Ectodermal cell (in vitro differentiated cells): Measurements from ENCODE around the gene TRAF3IP3. TPM values are rescaled to one million over a fixed set of nuclear protein-coding genes. Genes with fewer than 3 reads are reported as not detected.

Source experiments
- H3K27ac ChIP-seq: 2 replicates; pipeline ENCODE4 v1.7.0; 2013; ENCODE audit warnings: mild to moderate bottlenecking, low read depth, low read length; ENCODE audit not compliant: insufficient read depth, poor library complexity, severe bottlenecking
- H3K27me3 ChIP-seq: 2 replicates; pipeline ENCODE4 v1.7.0; 2013; ENCODE audit warnings: mild to moderate bottlenecking, low read length; ENCODE audit not compliant: insufficient read depth, control insufficient read depth, poor library complexity, severe bottlenecking
- H3K36me3 ChIP-seq: one replicate; pipeline ENCODE4 v1.7.0; 2013; ENCODE audit warnings: low read length; ENCODE audit not compliant: control insufficient read depth, insufficient read depth
- H3K4me1 ChIP-seq: one replicate; pipeline ENCODE4 v1.7.0; 2013; ENCODE audit warnings: low read length; ENCODE audit not compliant: control insufficient read depth, insufficient read depth
- H3K4me3 ChIP-seq: 2 replicates; pipeline ENCODE4 v1.7.0; 2013; ENCODE audit warnings: low read depth, low read length, control low read depth; ENCODE audit not compliant: insufficient read depth
- H3K9me3 ChIP-seq: 2 replicates; pipeline ENCODE4 v1.7.0; 2013; ENCODE audit warnings: mild to moderate bottlenecking, low read length, moderate library complexity; ENCODE audit not compliant: control insufficient read depth
- WGBS, 2 experiments: methylation state at CpG; one replicate each; pipeline ENCODE4 v1.1.7; 2013; ENCODE audit warnings: missing lambda C conversion rate in 2 of 2; 5-methylcytosine and 5-hydroxymethylcytosine counted together
- polyA plus RNA-seq, 4 experiments: library from polyadenylated mRNA; stranded (reverse); fragments of 50-300 nt; gene quantifications; one replicate each; pipeline ENCODE4 v1.2.3, GENCODE V29; 2013

TRAF3IP3 gene
- polyA plus RNA-seq (2013, experiment 1 of 4), result not detected
- not detected for polyA plus RNA-seq (2013, experiment 2 of 4)
- polyA plus RNA-seq (2013, experiment 3 of 4), result not detected
- polyA plus RNA-seq (2013, experiment 4 of 4), result not detected

DNA sequence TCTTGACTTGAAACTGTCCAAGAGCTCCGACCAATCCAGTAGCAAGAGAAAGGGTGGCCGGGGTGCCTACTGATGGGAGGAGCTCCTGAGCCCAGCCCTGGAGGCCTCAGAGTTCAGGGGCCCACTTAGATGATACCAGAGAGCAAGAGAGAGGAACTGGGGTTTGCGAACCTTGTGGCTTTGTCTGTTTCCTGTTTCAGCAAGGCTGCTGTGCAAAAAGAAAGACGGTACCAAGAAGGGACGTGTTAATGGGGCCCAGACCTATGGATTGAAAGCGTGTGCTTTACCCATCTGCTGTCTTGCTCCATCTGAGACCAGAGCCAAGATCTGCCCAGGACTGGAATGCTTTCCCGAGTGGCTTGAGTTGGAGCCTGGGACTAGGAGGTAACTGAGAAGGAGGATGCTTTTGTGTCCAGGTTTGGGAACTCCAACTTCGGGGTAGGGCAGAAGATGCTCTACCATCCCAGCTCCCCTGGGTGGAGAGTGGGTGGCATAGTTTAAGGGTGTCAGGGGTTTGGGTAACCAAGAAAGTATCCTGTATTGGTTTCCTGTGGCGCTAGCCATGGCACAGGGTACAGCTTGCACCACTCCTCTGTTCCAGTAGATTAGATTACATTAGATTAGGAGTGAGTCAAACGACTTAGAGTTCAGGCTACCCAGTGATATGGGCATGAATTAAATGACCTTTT lies at the start of gene TRAF3IP3:
TSS of gene TRAF3IP3 (plus strand) at position 128 of the 689 bp plus-strand sequence. CDS start 3,987 bp downstream, outside the sequence.
- Histone ChIP-seq H3K36me3 (no peaks in the 10 kb centered on the region), H3K27me3 (peaks cover under 1% of the 10 kb centered on the region), H3K9me3 (no peaks in the 10 kb centered on the region), H3K27ac (no peak within 1 kb of the TSS), H3K4me3 (no peak within 1 kb of the TSS), H3K4me1 (no peaks in the 10 kb centered on the region)
- WGBS, 2 experiments, result 82 to 86% methylated on average over 10 of the region's 10 CpGs

GRCh38 chr1:209706622-209707021 lies 49.2 kb upstream of the TRAF3IP3 start:
- Histone ChIP-seq H3K4me3 (no peak overlapping the region), H3K27ac (no peak overlapping the region), H3K9me3 (no peaks in the 10 kb centered on the region), H3K27me3 (no peaks in the 10 kb centered on the region), H3K4me1 (no peaks in the 10 kb centered on the region), H3K36me3 (no peaks in the 10 kb centered on the region)
- WGBS, 2 experiments, result 94 to 98% methylated on average over 3 of the region's 3 CpGs

DNA sequence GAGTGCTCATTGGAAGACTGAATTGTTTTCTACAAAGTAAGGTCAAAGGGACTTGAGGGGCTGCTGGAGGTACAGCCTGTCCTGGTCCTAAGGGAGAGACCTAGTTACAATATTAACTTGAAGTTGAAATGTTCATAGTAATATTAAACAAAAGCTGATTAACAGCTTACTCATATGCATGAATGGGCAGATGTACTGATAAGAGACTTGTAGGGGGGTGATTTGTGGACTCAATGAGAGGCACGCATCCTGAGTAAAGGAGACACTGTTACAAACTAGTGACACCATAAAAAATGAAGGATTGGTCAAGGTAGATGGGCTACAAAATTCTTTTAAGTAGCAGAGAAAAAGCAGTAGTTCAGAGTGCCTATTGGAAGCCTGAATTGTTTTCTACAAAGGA lies 48.5 kb upstream of the TRAF3IP3 start:
- no peak overlapping the region for H3K27ac ChIP-seq
- 97 to 100% methylated on average over 1 of the region's 1 CpG for WGBS, 2 experiments
- no peak overlapping the region for H3K4me3 ChIP-seq
- no peaks in the 10 kb centered on the region for H3K27me3 ChIP-seq
- no peaks in the 10 kb centered on the region for H3K36me3 ChIP-seq
- H3K4me1 ChIP-seq, result no peaks in the 10 kb centered on the region
- H3K9me3 ChIP-seq, result no peaks in the 10 kb centered on the region

- Histone ChIP-seq H3K27me3 (no peaks in the 10 kb centered on the region), H3K27ac (no peak overlapping the region), H3K36me3 (no peaks in the 10 kb centered on the region), H3K9me3 (no peaks in the 10 kb centered on the region), H3K4me1 (no peaks in the 10 kb centered on the region), H3K4me3 (no peak overlapping the region)
- WGBS, 2 experiments, result 56 to 67% methylated on average over 1 to 4 of the region's 4 CpGs
Observed at GRCh38 chr1:209708297-209708696, 47.6 kb upstream of the TRAF3IP3 start.

- Histone ChIP-seq H3K27ac (no peak overlapping the region), H3K36me3 (no peaks in the 10 kb centered on the region), H3K9me3 (no peaks in the 10 kb centered on the region), H3K4me1 (no peaks in the 10 kb centered on the region), H3K27me3 (no peaks in the 10 kb centered on the region), H3K4me3 (no peak overlapping the region)
- WGBS, 2 experiments, result 84 to 85% methylated on average over 2 of the region's 2 CpGs
Observed at GRCh38 chr1:209710093-209710492, 45.8 kb upstream of the TRAF3IP3 start.

GRCh38 chr1:209710847-209711246 lies 45.0 kb upstream of the TRAF3IP3 start:
- H3K4me1 ChIP-seq, result no peaks in the 10 kb centered on the region
- 88 to 96% methylated on average over 3 of the region's 3 CpGs for WGBS, 2 experiments
- no peak overlapping the region for H3K4me3 ChIP-seq
- H3K36me3 ChIP-seq, result no peaks in the 10 kb centered on the region
- no peak overlapping the region for H3K27ac ChIP-seq
- no peaks in the 10 kb centered on the region for H3K27me3 ChIP-seq
- no peaks in the 10 kb centered on the region for H3K9me3 ChIP-seq

DNA sequence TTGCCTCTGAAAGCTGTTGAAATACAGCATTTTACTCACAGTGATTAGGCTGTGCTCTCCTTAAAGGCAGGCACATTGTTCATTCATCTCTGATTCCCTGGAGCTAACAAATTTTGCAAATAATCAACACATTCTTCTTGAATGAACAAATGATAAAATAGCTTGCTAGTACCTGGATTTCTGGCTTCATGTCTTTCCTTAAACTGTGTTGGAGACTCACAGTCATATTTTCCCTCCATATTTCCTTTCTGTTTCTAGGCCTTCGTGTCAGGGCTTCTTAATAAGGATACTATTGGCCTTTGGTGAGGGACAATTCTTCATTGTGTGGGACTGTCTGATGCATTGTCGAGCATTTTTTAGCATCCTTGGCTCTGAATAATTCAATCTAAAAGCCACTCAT lies 41.5 kb upstream of the TRAF3IP3 start:
- H3K27ac ChIP-seq, result no peak overlapping the region
- H3K9me3 ChIP-seq, result no peaks in the 10 kb centered on the region
- 95 to 100% methylated on average over 1 to 2 of the region's 2 CpGs for WGBS, 2 experiments
- no peak overlapping the region for H3K4me3 ChIP-seq
- no peaks in the 10 kb centered on the region for H3K36me3 ChIP-seq
- no peaks in the 10 kb centered on the region for H3K27me3 ChIP-seq
- H3K4me1 ChIP-seq, result no peaks in the 10 kb centered on the region

- Histone ChIP-seq H3K9me3 (no peaks in the 10 kb centered on the region), H3K36me3 (no peaks in the 10 kb centered on the region)
Observed at GRCh38 chr1:209715314-209715713, 40.5 kb upstream of the TRAF3IP3 start.

DNA sequence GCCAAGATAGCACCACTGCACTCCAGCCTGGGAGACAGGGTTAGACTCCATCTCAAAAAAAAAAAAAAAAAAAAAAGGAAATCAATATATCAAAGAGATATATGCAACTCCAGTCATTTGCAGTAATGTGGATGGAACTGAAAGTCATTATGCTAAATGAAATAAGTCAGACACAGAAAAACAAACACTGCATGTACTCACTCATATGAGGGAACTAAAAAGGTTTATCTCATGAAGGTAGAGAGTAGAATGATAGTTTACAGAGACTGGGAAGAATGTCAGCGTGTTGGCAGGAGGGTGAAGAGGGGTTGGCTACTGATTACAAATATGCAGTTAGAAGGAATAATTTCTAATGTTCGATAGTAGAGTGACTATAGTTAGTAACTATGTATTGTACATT lies 38.0 kb upstream of the TRAF3IP3 start:
- WGBS, 2 experiments, result 77 to 86% methylated on average over 1 to 2 of the region's 2 CpGs
- Histone ChIP-seq H3K27me3 (no peaks in the 10 kb centered on the region), H3K4me1 (no peaks in the 10 kb centered on the region), H3K4me3 (no peak overlapping the region), H3K27ac (no peak overlapping the region), H3K9me3 (no peaks in the 10 kb centered on the region), H3K36me3 (no peaks in the 10 kb centered on the region)

More at GRCh38 chr1:209715314-209715713, 40.5 kb upstream of the TRAF3IP3 start:
- H3K4me3 ChIP-seq, result no peak overlapping the region
- H3K27me3 ChIP-seq, result no peaks in the 10 kb centered on the region
- H3K27ac ChIP-seq, result no peak overlapping the region
- H3K4me1 ChIP-seq, result no peaks in the 10 kb centered on the region

DNA sequence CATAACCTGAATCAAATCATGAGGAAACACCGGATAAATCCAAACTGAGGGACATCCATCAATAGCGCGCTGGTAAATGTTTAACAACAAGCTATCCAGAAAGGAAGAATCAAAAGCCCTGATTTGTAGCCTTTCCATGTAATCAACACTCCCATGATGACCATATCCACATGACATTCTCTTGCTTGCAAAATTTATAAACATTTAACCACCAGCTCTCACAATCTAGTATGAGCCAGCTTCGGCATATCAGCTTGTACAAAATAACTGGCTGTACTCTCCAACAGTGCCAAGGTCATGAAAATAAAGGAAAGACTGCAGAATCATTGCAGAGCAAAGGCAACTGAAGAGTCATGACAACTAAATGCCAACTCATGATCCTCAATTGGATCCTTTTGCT lies 35.5 kb upstream of the TRAF3IP3 start:
- no peaks in the 10 kb centered on the region for H3K27me3 ChIP-seq
- no peak overlapping the region for H3K27ac ChIP-seq
- 91 to 97% methylated on average over 4 of the region's 4 CpGs for WGBS, 2 experiments
- no peaks in the 10 kb centered on the region for H3K4me1 ChIP-seq
- no peak overlapping the region for H3K4me3 ChIP-seq
- H3K36me3 ChIP-seq, result no peaks in the 10 kb centered on the region
- no peaks in the 10 kb centered on the region for H3K9me3 ChIP-seq
